Gastrocnemius medialis (tissue), 4 donors: Measurements from ENCODE around the gene XDH.

Experiments
- CTCF ChIP-seq, 5 experiments: fragments of 450-650 bp in 3 of 5; fragments of 200-600 bp in 2 of 5; sonication (generic) in 2 of 5; IDR thresholded peaks in 4 of 5; conservative IDR thresholded peaks in 1 of 5; 1 replicate in 4 of 5; 2 replicates in 1 of 5; pipeline ENCODE4 v1.5.1; 2016 to 2019; ENCODE audit warnings: antibody characterized with exemption in 5 of 5, mild to moderate bottlenecking in 3 of 5, moderate library complexity in 3 of 5
- POLR2A ChIP-seq, 2 donors: fragments of 450-650 bp; IDR thresholded peaks; one replicate each; pipeline ENCODE4 v1.6.1; 2017; ENCODE audit warnings: antibody characterized with exemption in 2 of 2, mild to moderate bottlenecking in 2 of 2, moderate library complexity in 2 of 2

- TF ChIP-seq CTCF (IDR thresholded peaks at IDR 0.05 in 4 of 5, conservative IDR thresholded peaks at IDR 0.05 in 1 of 5) (no peak), POLR2A (IDR thresholded peaks at IDR 0.05) (no peak)
These were observed 116.8 kb downstream of the XDH start for GRCh38 chr2:31297751-31298150.
